ENCODE data around the gene SLCO1C1. TPM values are rescaled to one million over a fixed set of nuclear protein-coding genes. Genes with fewer than 3 reads are reported as not detected.

The SLCO1C1 gene
- total RNA-seq (2021), result 1.5 TPM in 1 of 2 replicates, not detected in the other
- Bru-seq, nascent RNA, result percentile 17 among the genes with signal in this experiment
- BruChase-seq, experiment 1, labeled RNA remaining after a 2-hour chase, result percentile 20 among the genes with signal in this experiment
- BruChase-seq, experiment 2, labeled RNA remaining after a 6-hour chase, result percentile 19 among the genes with signal in this experiment
- long read RNA-seq, result 0 reads

GRCh38 chr12:20695232-20695631 is at the start of gene SLCO1C1:
SLCO1C1 (plus strand) TSS chr12:20695332; CDS start chr12:20699577, 4,245 bp downstream.
- peak; percentile 21 for DNase-seq (ENCODE audit: low spot score)
- Histone ChIP-seq H3K4me3 (ENCODE audit: low read depth, low read length, poor library complexity, severe bottlenecking) (no peak within 1 kb of the TSS), H3K9me3 (ENCODE audit: low read depth, low read length, poor library complexity, severe bottlenecking) (no peaks in the 10 kb centered on the region), H3K27ac (ENCODE audit: low read depth, low read length, poor library complexity, severe bottlenecking) (no peak within 1 kb of the TSS), H3K36me3 (ENCODE audit: insufficient read depth, low read length, poor library complexity, severe bottlenecking) (no peaks in the 10 kb centered on the region), H3K4me1 (ENCODE audit: insufficient read depth, low read length, poor library complexity, severe bottlenecking) (peaks cover 14% of the 10 kb centered on the region), H3K27me3 (replicated peaks; ENCODE audit: insufficient read depth, low read depth, low read length, poor library complexity) (no peaks in the 10 kb centered on the region)
- ChIA-PET POLR2A (ENCODE audit: low non-redundant PET) (no interaction called here), CTCF (no interaction called here)
- no TSS peak for BruUV-seq (replicated peaks)
- intact Hi-C loops (cut with micrococcal nuclease; ENCODE audit: unreplicated experiment), result no loop called here
- no peak for TF ChIP-seq CTCF (conservative IDR thresholded peaks at IDR 0.05; ENCODE audit: low read depth, low read length)
- no peak for TF ChIP-seq EZH2 (IDR thresholded peaks at IDR 0.05; ENCODE audit: borderline replicate concordance, low read depth, low read length, poor library complexity, severe bottlenecking)

DNA sequence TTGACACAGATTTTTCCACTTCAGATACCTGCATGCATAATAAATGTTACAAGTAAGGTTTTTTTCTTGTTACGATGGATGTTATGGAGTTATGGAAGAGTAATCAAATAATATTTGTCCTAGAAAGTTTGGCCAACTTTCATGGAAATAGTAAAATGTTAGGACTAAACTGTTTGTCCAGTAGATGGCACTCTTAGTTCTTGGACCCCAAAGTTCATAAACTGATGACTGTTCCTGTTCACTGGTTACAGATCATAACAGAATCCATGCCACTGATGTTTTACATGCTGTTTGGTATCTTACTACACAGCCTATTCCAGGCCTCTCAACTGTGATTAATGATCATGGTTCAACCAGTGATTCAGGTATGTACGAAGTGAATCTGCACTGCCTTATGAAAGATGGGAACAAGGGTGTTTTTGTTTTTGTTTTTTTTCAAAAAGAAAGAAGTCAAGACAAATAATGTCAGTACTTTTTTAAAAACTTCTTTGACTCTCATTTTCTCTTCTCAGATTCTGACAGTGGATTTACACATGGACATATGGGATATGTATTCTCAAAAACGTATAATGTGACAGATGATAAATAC is 48.8 kb upstream of the SLCO1C1 start:
- no peaks in the 10 kb centered on the region for H3K4me1 ChIP-seq (ENCODE audit: insufficient read depth, low read length, poor library complexity, severe bottlenecking)
- H3K36me3 ChIP-seq (ENCODE audit: insufficient read depth, low read length, poor library complexity, severe bottlenecking), result no peaks in the 10 kb centered on the region
- DNase-seq (ENCODE audit: low spot score), result peak; percentile 62
- ChIA-PET POLR2A (ENCODE audit: low non-redundant PET) (no interaction called here), CTCF (no interaction called here)
- H3K27me3 ChIP-seq (replicated peaks; ENCODE audit: insufficient read depth, low read depth, low read length, poor library complexity), result peaks cover 3% of the 10 kb centered on the region
- no TSS peak for BruUV-seq (replicated peaks)
- no peak overlapping the region for H3K4me3 ChIP-seq (ENCODE audit: low read depth, low read length, poor library complexity, severe bottlenecking)
- H3K9me3 ChIP-seq (ENCODE audit: low read depth, low read length, poor library complexity, severe bottlenecking), result no peaks in the 10 kb centered on the region
- no peak overlapping the region for H3K27ac ChIP-seq (ENCODE audit: low read depth, low read length, poor library complexity, severe bottlenecking)
- intact Hi-C loops (cut with micrococcal nuclease; ENCODE audit: unreplicated experiment), result loop anchor here (1.0 to 10.0 kb wide), 3 partner anchors 152 to 524 kb away; no protein-coding TSS in a partner anchor
- TF ChIP-seq EZH2 (IDR thresholded peaks at IDR 0.05; ENCODE audit: borderline replicate concordance, low read depth, low read length, poor library complexity, severe bottlenecking) (no peak), CTCF (conservative IDR thresholded peaks at IDR 0.05; ENCODE audit: low read depth, low read length) (peak; percentile 69)

GRCh38 chr12:20653871-20654270 is 41.3 kb upstream of the SLCO1C1 start:
- no TSS peak for BruUV-seq (replicated peaks)

More at GRCh38 chr12:20653871-20654270, 41.3 kb upstream of the SLCO1C1 start:
- Histone ChIP-seq H3K27me3 (replicated peaks; ENCODE audit: insufficient read depth, low read depth, low read length, poor library complexity) (no peaks in the 10 kb centered on the region), H3K4me3 (ENCODE audit: low read depth, low read length, poor library complexity, severe bottlenecking) (no peak overlapping the region), H3K36me3 (ENCODE audit: insufficient read depth, low read length, poor library complexity, severe bottlenecking) (no peaks in the 10 kb centered on the region), H3K9me3 (ENCODE audit: low read depth, low read length, poor library complexity, severe bottlenecking) (no peaks in the 10 kb centered on the region), H3K27ac (ENCODE audit: low read depth, low read length, poor library complexity, severe bottlenecking) (no peak overlapping the region), H3K4me1 (ENCODE audit: insufficient read depth, low read length, poor library complexity, severe bottlenecking) (no peaks in the 10 kb centered on the region)
- intact Hi-C loops (cut with micrococcal nuclease; ENCODE audit: unreplicated experiment), result no loop called here
- ChIA-PET POLR2A (ENCODE audit: low non-redundant PET) (no interaction called here), CTCF (no interaction called here)
- TF ChIP-seq EZH2 (IDR thresholded peaks at IDR 0.05; ENCODE audit: borderline replicate concordance, low read depth, low read length, poor library complexity, severe bottlenecking) (no peak), CTCF (conservative IDR thresholded peaks at IDR 0.05; ENCODE audit: low read depth, low read length) (no peak)
- no peak for DNase-seq (ENCODE audit: low spot score)
